ENCODE measurements around the gene JOSD2. TPM values are rescaled to one million over a fixed set of nuclear protein-coding genes. Genes with fewer than 3 reads are reported as not detected.

JOSD2 gene
- total and polyA plus RNA-seq, 8 donors, result 9.9 to 79.4 (median 61.0) TPM; not detected in 1

- TF ChIP-seq CTCF (IDR thresholded peaks at IDR 0.05) (no peak), EP300 (IDR thresholded peaks at IDR 0.05) (no peak), POLR2A (IDR thresholded peaks at IDR 0.05) (no peak), POLR2AphosphoS5 (IDR thresholded peaks at IDR 0.05) (no peak)
- peaks cover 0 to 11% (median 9%) of the 10 kb centered on the region in 4 donors for H3K4me1 ChIP-seq
- no peak overlapping the region for H3K4me3 ChIP-seq
- H3K9me3 ChIP-seq, result no peaks in the 10 kb centered on the region
- WGBS, 5 donors, result 41 to 57% (median 44%) methylated on average over 12 of the region's 12 CpGs
- H3K36me3 ChIP-seq, result peaks cover 0 to 17% (median 2%) of the 10 kb centered on the region in 4 donors
- no peak overlapping the region for H3K27ac ChIP-seq
- H3K27me3 ChIP-seq, result peaks cover 0 to 15% (median 6%) of the 10 kb centered on the region in 3 donors
- DNase-seq, result no peak
- intact Hi-C loops (cut with DNase I; ENCODE audit: low total_unique reads), result no loop called here
These were observed 5.5 kb upstream of the JOSD2 start for GRCh38 chr19:50516456-50516855.

- TF ChIP-seq POLR2AphosphoS5 (IDR thresholded peaks at IDR 0.05), result no peak
- TF ChIP-seq CTCF (IDR thresholded peaks at IDR 0.05), result no peak
- TF ChIP-seq POLR2A (IDR thresholded peaks at IDR 0.05), result no peak
- no peak for TF ChIP-seq EP300 (IDR thresholded peaks at IDR 0.05)
- H3K9me3 ChIP-seq, result no peaks in the 10 kb centered on the region
- 71 to 80% (median 76%) methylated on average over 7 to 11 of the region's 11 CpGs for WGBS, 5 donors
- H3K4me1 ChIP-seq, result peaks cover 3 to 18% (median 17%) of the 10 kb centered on the region in 4 donors
- peaks cover 0 to 17% (median 2%) of the 10 kb centered on the region in 4 donors for H3K36me3 ChIP-seq
- no peak for DNase-seq
- H3K27ac ChIP-seq, result no peak overlapping the region
- H3K4me3 ChIP-seq, result no peak overlapping the region
- intact Hi-C loops (cut with DNase I; ENCODE audit: low total_unique reads), result no loop called here
- peaks cover 0 to 15% (median 6%) of the 10 kb centered on the region in 3 donors for H3K27me3 ChIP-seq
These were observed 4.2 kb upstream of the JOSD2 start for GRCh38 chr19:50515168-50515561.

- DNase-seq, result peak in 1 of 2 donors; percentile 68
- WGBS, 5 donors, result 38 to 47% (median 40%) methylated on average over 35 to 38 of the region's 38 CpGs
- intact Hi-C loops (cut with DNase I; ENCODE audit: low total_unique reads), result no loop called here
- Histone ChIP-seq H3K36me3 (peaks cover 0 to 17% (median 2%) of the 10 kb centered on the region in 4 donors), H3K9me3 (no peaks in the 10 kb centered on the region), H3K27ac (no peak overlapping the region), H3K4me1 (peaks cover 5 to 22% (median 20%) of the 10 kb centered on the region in 4 donors), H3K27me3 (peaks cover 0 to 15% (median 6%) of the 10 kb centered on the region in 3 donors), H3K4me3 (no peak overlapping the region)
- TF ChIP-seq EP300 (IDR thresholded peaks at IDR 0.05) (no peak), POLR2AphosphoS5 (IDR thresholded peaks at IDR 0.05) (no peak), POLR2A (IDR thresholded peaks at IDR 0.05) (no peak), CTCF (IDR thresholded peaks at IDR 0.05) (no peak)
These were observed 3.6 kb upstream of the JOSD2 start for GRCh38 chr19:50514346-50515167.

GRCh38 chr19:50513746-50514345 is 2.9 kb upstream of the JOSD2 start, which contains the start of gene ASPDH:
Gene ASPDH (minus strand): TSS chr19:50513913. CDS start chr19:50513823, 90 bp downstream.
- Histone ChIP-seq H3K4me1 (peaks cover 5 to 22% (median 20%) of the 10 kb centered on the region in 4 donors), H3K9me3 (no peaks in the 10 kb centered on the region), H3K4me3 (no peak within 1 kb of the TSS), H3K36me3 (peaks cover 0 to 15% (median 2%) of the 10 kb centered on the region in 4 donors), H3K27ac (no peak within 1 kb of the TSS), H3K27me3 (peaks cover 0 to 15% (median 6%) of the 10 kb centered on the region in 3 donors)
- intact Hi-C loops (cut with DNase I; ENCODE audit: low total_unique reads), result no loop called here
- no peak for TF ChIP-seq EP300 (IDR thresholded peaks at IDR 0.05)
- TF ChIP-seq POLR2A (IDR thresholded peaks at IDR 0.05), result no peak
- no peak for TF ChIP-seq POLR2AphosphoS5 (IDR thresholded peaks at IDR 0.05)
- TF ChIP-seq CTCF (IDR thresholded peaks at IDR 0.05), result no peak
- WGBS, 5 donors, result 32 to 44% (median 39%) methylated on average over 19 to 22 of the region's 22 CpGs
- no peak for DNase-seq
